ENCODE results near the gene STAB1.

Gene STAB1

GRCh38 chr3:52487788-52488691, 7.1 kb upstream of the STAB1 start:
- no peak for DNase-seq

GRCh38 chr3:52488746-52489145, 6.4 kb upstream of the STAB1 start:
- DNase-seq, result no peak

- DNase-seq, result no peak
These were observed 5.7 kb upstream of the STAB1 start for GRCh38 chr3:52489453-52489852.

GRCh38 chr3:52490035-52490938, 4.9 kb upstream of the STAB1 start:
- no peak for DNase-seq

- DNase-seq, result no peak
These were observed 4.1 kb upstream of the STAB1 start for GRCh38 chr3:52490939-52491526.

- no peak for DNase-seq
These were observed 3.1 kb upstream of the STAB1 start for GRCh38 chr3:52492059-52492458.

GRCh38 chr3:52493232-52494017, 1.7 kb upstream of the STAB1 start:
- DNase-seq, result no peak

- no peak for DNase-seq
These were observed 693 bp upstream of the STAB1 start for GRCh38 chr3:52494445-52494844.

GRCh38 chr3:52495777-52496602, 852 bp downstream of the STAB1 start:
- no peak for DNase-seq

- DNase-seq, result no peak
These were observed 3.3 kb downstream of the STAB1 start for GRCh38 chr3:52498137-52499054.

GRCh38 chr3:52501046-52501445, 5.9 kb downstream of the STAB1 start:
- DNase-seq, result no peak

GRCh38 chr3:52502001-52502400, 6.9 kb downstream of the STAB1 start:
- DNase-seq, result no peak

- no peak for DNase-seq
These were observed 7.7 kb downstream of the STAB1 start for GRCh38 chr3:52502808-52503350.

- no peak for DNase-seq
These were observed 8.8 kb downstream of the STAB1 start for GRCh38 chr3:52503788-52504424.

- DNase-seq, result no peak
These were observed 9.8 kb downstream of the STAB1 start for GRCh38 chr3:52504977-52505376.

- DNase-seq, result no peak
These were observed 11.3 kb downstream of the STAB1 start for GRCh38 chr3:52506266-52506966.

GRCh38 chr3:52507359-52507758, 12.2 kb downstream of the STAB1 start:
- DNase-seq, result no peak

- DNase-seq, result no peak
These were observed 14.7 kb downstream of the STAB1 start for GRCh38 chr3:52509753-52510328.

- no peak for DNase-seq
These were observed 16.4 kb downstream of the STAB1 start for GRCh38 chr3:52511509-52511908.
